GM13976 (cell line): ENCODE data around the gene MRPS31.
A peak's percentile ranks its signal among the peaks of the same experiment; 100 is the strongest.

Source experiments
- DNase-seq: peaks from one replicate; pipeline ENCODE4 v3.0.0; 2012; ENCODE audit warnings: low spot score
- in situ Hi-C: fragments of 300-500 bp; cut with MboI; formaldehyde crosslinking; loops from one replicate; pipeline ENCODE4 v1.12.0; 2022; ENCODE audit warnings: low sequenced_read_pairs, mixed read lengths, inconsistent platforms; ENCODE audit not compliant: unreplicated experiment
- TF ChIP-seq, protein P1 (sequence below): IDR thresholded peaks from 2 replicates; pipeline ENCODE4 v1.5.1; 2012; ENCODE audit warnings: borderline replicate concordance, mild to moderate bottlenecking; ENCODE audit not compliant: insufficient read depth; ENCODE audit errors: extremely low read depth, missing control alignments, control extremely low read depth

The MRPS31 gene

GRCh38 chr13:40770934-40771618 lies at the start of gene MRPS31:
TSS of gene MRPS31 (minus strand) at chr13:40771190. CDS start at chr13:40771136, 54 bp downstream.
- in situ Hi-C loops, result no loop called here
- TF ChIP-seq, protein P1, sequence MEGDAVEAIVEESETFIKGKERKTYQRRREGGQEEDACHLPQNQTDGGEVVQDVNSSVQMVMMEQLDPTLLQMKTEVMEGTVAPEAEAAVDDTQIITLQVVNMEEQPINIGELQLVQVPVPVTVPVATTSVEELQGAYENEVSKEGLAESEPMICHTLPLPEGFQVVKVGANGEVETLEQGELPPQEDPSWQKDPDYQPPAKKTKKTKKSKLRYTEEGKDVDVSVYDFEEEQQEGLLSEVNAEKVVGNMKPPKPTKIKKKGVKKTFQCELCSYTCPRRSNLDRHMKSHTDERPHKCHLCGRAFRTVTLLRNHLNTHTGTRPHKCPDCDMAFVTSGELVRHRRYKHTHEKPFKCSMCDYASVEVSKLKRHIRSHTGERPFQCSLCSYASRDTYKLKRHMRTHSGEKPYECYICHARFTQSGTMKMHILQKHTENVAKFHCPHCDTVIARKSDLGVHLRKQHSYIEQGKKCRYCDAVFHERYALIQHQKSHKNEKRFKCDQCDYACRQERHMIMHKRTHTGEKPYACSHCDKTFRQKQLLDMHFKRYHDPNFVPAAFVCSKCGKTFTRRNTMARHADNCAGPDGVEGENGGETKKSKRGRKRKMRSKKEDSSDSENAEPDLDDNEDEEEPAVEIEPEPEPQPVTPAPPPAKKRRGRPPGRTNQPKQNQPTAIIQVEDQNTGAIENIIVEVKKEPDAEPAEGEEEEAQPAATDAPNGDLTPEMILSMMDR, result no peak
- peak; percentile 94 for DNase-seq

- in situ Hi-C loops, result no loop called here
- no peak for DNase-seq
- TF ChIP-seq, protein P1, result no peak
Measured at GRCh38 chr13:40819797-40820315, 48.9 kb upstream of the MRPS31 start.

DNA sequence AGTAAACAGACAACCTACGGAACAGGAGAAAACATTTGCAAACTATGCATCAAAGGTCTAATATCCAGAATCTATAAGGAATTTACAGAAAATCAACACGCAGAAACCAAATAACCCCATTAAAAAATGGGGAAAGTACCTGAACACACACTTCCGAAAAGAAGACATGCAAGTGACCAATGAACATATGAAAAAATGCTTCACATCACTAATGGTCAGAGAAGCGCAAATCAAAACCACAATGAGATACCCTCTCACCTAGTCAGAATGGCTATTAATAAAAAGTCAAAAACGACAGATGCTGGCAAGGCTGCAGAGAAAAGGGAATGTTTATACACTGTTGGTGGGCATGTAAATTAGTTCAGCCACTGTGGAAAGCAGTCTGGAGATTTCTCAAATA lies 47.9 kb upstream of the MRPS31 start:
- DNase-seq, result no peak
- in situ Hi-C loops, result no loop called here
- TF ChIP-seq, protein P1, result no peak

DNA sequence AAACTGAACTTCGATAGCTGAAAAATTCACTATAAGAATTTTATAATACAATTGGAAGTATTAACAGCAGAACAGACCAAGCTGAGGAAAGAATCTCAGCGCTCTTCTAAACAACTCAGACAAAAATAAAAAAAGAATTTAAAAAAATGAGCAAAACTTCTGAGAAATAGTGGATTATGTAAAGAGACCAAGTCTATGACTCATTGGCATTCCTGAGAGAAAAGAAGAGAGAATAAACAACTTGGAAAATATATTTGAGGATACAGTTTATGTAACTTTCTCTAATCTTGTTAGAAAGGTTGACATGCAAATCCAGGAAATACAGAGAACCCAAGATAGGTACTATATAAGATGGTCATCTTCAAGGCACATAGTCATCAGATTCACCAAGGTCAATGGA lies 43.8 kb upstream of the MRPS31 start:
- no peak for DNase-seq
- TF ChIP-seq, protein P1, result no peak
- in situ Hi-C loops, result no loop called here

- peak; percentile 63 for DNase-seq
- TF ChIP-seq, protein P1, result peak; percentile 25
- in situ Hi-C loops, result no loop called here
Measured at GRCh38 chr13:40813667-40814454, 42.9 kb upstream of the MRPS31 start.

DNA sequence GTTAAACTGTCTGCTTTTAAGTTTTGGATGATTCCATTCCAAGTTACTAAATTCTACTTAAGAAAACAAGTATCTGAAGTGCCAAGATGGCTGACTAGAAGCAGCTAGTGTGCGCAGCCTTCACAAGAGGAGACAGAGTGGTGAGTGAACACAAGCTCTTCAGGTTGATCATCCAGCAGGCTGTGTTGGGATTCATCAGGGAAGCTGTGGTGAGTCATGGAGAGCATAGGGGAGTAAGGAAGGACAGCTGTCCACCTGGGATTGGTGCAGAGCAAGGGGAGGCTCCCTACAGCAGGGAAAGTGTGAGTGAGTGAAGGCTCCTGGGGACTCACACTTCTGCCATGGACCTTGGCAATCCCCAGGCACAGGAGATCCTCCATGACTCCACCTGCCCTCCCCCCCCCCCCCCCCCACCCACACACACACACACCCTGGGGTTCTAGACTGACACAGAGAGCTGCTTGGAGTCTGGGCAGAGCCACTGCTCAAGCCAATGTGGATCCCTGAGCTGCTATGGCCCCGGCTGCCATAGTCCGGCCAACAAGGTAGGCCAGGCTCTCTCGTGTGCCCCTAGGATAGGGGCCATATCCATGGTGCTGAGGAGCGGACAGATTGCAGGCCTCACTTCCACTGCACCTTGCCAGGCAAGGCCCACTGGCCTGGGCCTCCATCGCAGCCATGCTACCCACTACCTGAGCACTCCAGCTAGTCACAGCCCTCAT lies 41.9 kb upstream of the MRPS31 start:
- in situ Hi-C loops, result no loop called here
- TF ChIP-seq, protein P1, result no peak
- no peak for DNase-seq
